HepG2 (cell line): ENCODE results near the gene GADD45B. TPM values are rescaled to one million over a fixed set of nuclear protein-coding genes. Genes with fewer than 3 reads are reported as not detected.

Experiments
- CEBPB ChIP-seq: IDR thresholded peaks from 2 replicates; pipeline ENCODE4 v1.6.1; 2011; ENCODE audit warnings: low read depth, low read length, improper control_type of control experiment, borderline replicate concordance
- HMG20B ChIP-seq: conservative IDR thresholded peaks from 2 replicates; pipeline ENCODE4 v1.6.1; 2016; ENCODE audit warnings: missing genetic modification reagents, missing compliant biosample characterization
- HMGA1 ChIP-seq: sonication (generic); formaldehyde crosslinking; conservative IDR thresholded peaks from 2 replicates; pipeline ENCODE4 v1.4.0; 2020; ENCODE audit warnings: missing genetic modification reagents
- HOXA3 ChIP-seq: sonication (generic); formaldehyde crosslinking; IDR thresholded peaks from 2 replicates; pipeline ENCODE4 v1.5.0; 2020; ENCODE audit warnings: missing genetic modification reagents
- MYC ChIP-seq: sonication (generic); formaldehyde crosslinking; IDR thresholded peaks from 2 replicates; pipeline ENCODE4 v1.9.0; 2021; ENCODE audit warnings: missing genetic modification reagents, borderline replicate concordance
- NCOA2 ChIP-seq: sonication (generic); formaldehyde crosslinking; IDR thresholded peaks from 2 replicates; pipeline ENCODE4 v1.8.0; 2022; ENCODE audit warnings: inconsistent platforms
- RXRB ChIP-seq: IDR thresholded peaks from 2 replicates; pipeline ENCODE4 v1.6.1; 2016; ENCODE audit warnings: borderline replicate concordance, missing genetic modification reagents, missing compliant biosample characterization
- SCMH1 ChIP-seq: sonication (generic); formaldehyde crosslinking; IDR thresholded peaks from 2 replicates; pipeline ENCODE4 v1.9.0; 2021; ENCODE audit warnings: missing genetic modification reagents, mild to moderate bottlenecking, borderline replicate concordance
- SIN3B ChIP-seq: fragments of 150-350 bp; IDR thresholded peaks from 2 replicates; pipeline ENCODE4 v1.6.1; 2014; ENCODE audit warnings: low read length
- TBX3 ChIP-seq: fragments of 450-650 bp; IDR thresholded peaks from 2 replicates; pipeline ENCODE4 v1.6.1; 2017; ENCODE audit warnings: antibody characterized with exemption, mild to moderate bottlenecking, inconsistent platforms, borderline replicate concordance
- TCF12 ChIP-seq, 2 experiments: fragments of 450-650 bp in 1 of 2; sonication (generic) in 1 of 2; formaldehyde crosslinking in 1 of 2; IDR thresholded peaks; 2 replicates each; pipeline versions ENCODE4 v1.6.1 to v1.8.0; 2017 to 2022; ENCODE audit warnings: antibody characterized with exemption in 1 of 2, mild to moderate bottlenecking in 1 of 2, missing genetic modification reagents in 1 of 2, moderate library complexity in 1 of 2
- TERF1 ChIP-seq: sonication (generic); formaldehyde crosslinking; IDR thresholded peaks from 2 replicates; pipeline ENCODE4 v1.8.0; 2022; ENCODE audit warnings: mild to moderate bottlenecking, missing genetic modification reagents, moderate library complexity
- USF2 ChIP-seq, 2 experiments: sonication (generic) in 1 of 2; formaldehyde crosslinking in 1 of 2; IDR thresholded peaks; 2 replicates each; pipeline versions ENCODE4 v1.5.1 to v1.6.1; 2011 to 2020; ENCODE audit warnings: borderline replicate concordance in 1 of 2, low read depth in 1 of 2, low read length in 1 of 2, mild to moderate bottlenecking in 1 of 2, missing genetic modification reagents in 1 of 2, moderate library complexity in 1 of 2
- ZBTB7B ChIP-seq: sonication (generic); formaldehyde crosslinking; IDR thresholded peaks from 2 replicates; pipeline ENCODE4 v1.4.0; 2020; ENCODE audit warnings: missing genetic modification reagents
- ZNF253 ChIP-seq: sonication (generic); formaldehyde crosslinking; IDR thresholded peaks from 2 replicates; pipeline ENCODE4 v1.8.0; 2022; ENCODE audit warnings: mild to moderate bottlenecking, missing genetic modification reagents, borderline replicate concordance
- ZNF605 ChIP-seq: sonication (generic); formaldehyde crosslinking; IDR thresholded peaks from 2 replicates; pipeline ENCODE4 v1.8.0; 2022; ENCODE audit warnings: mild to moderate bottlenecking, missing genetic modification reagents
- ZNF879 ChIP-seq: sonication (generic); formaldehyde crosslinking; IDR thresholded peaks from 2 replicates; pipeline ENCODE4 v1.8.1; 2023; ENCODE audit warnings: missing genetic modification reagents
- polyA plus RNA-seq, 8 experiments: library from polyadenylated mRNA; depleted of rRNA in 3 of 8; stranded (reverse) in 7 of 8; unstranded in 1 of 8; fragments of >200 nt; fragmentation: Illumina TruSeq in 4 of 8; extraction: Trizol in 4 of 8; gene quantifications; 2 replicates each; pipeline versions ENCODE4 v1.2.1 to v1.2.3, GENCODE V29; 2011 to 2016; ENCODE audit warnings: low read depth in 4 of 8, missing spikeins in 1 of 8, mixed read lengths in 1 of 8; ENCODE audit not compliant: insufficient read depth in 1 of 8
- total RNA-seq, 5 experiments: library from RNA; depleted of rRNA; stranded (reverse); fragments of >200 nt; fragmentation: Illumina TruSeq; extraction: Trizol; gene quantifications; 2 replicates each; pipeline ENCODE4 v1.2.3, GENCODE V29; 2016; ENCODE audit warnings: low read depth in 1 of 5
- TF ChIP-seq, protein P1 (sequence below): sonication (generic); formaldehyde crosslinking; IDR thresholded peaks from 2 replicates; pipeline ENCODE4 v1.5.1; 2020; ENCODE audit warnings: missing genetic modification reagents, mild to moderate bottlenecking, borderline replicate concordance
- TF ChIP-seq, protein P2 (sequence below): sonication (generic); formaldehyde crosslinking; conservative IDR thresholded peaks from 2 replicates; pipeline ENCODE4 v1.8.1; 2023; ENCODE audit warnings: missing genetic modification reagents

GADD45B gene
- total and polyA plus RNA-seq, 2 of the 13 experiments (the other 11 are each of a cell fraction or from before 2014, with no cell fraction given) = 4.6 to 34.1 TPM

DNA sequence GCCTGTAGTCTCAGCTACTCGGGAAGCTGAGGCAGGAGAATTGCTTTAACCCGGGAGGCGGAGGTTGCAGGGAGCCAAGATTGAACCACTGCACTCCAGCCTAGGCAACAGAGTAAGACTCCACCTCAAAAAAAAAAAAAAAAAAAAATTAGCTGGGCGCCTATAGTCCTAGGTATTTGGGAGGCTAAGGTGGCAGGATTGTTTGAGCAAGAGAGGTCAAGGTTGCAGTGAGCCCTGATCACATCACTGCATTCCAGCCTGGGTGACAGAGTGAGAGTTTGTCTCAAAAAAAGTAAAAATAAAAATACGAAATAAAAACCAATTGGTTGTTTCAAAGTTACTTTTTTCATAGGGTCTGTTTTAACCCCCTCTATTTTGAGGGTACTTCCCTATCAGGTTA is 17.9 kb upstream of the GADD45B start (continued):
- TF ChIP-seq HMGA1 (CRISPR knock-in tag) = no peak
- TF ChIP-seq ZNF253 (CRISPR knock-in tag) = no peak
- no peak for TF ChIP-seq USF2 (IDR thresholded peaks at IDR 0.05; ENCODE audit: low read depth, low read length)
- no peak for TF ChIP-seq USF2 (CRISPR knock-in tag; IDR thresholded peaks at IDR 0.05; ENCODE audit: borderline replicate concordance)
- no peak for TF ChIP-seq MYC
- no peak for TF ChIP-seq TERF1 (CRISPR knock-in tag)
- TF ChIP-seq RXRB (CRISPR knock-in tag) = peak; percentile 77
- peak; percentile 29; the same call in 1 of the 2 replicates for TF ChIP-seq HOXA3 (CRISPR knock-in tag)
- TF ChIP-seq ZBTB7B (CRISPR knock-in tag) = no peak
- TF ChIP-seq, protein P1, sequence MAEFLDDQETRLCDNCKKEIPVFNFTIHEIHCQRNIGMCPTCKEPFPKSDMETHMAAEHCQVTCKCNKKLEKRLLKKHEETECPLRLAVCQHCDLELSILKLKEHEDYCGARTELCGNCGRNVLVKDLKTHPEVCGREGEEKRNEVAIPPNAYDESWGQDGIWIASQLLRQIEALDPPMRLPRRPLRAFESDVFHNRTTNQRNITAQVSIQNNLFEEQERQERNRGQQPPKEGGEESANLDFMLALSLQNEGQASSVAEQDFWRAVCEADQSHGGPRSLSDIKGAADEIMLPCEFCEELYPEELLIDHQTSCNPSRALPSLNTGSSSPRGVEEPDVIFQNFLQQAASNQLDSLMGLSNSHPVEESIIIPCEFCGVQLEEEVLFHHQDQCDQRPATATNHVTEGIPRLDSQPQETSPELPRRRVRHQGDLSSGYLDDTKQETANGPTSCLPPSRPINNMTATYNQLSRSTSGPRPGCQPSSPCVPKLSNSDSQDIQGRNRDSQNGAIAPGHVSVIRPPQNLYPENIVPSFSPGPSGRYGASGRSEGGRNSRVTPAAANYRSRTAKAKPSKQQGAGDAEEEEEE = no peak
- no peak for TF ChIP-seq SCMH1
- peak; percentile 25; the same call in 1 of the 2 replicates for TF ChIP-seq TBX3
- peak; percentile 72; the same call in 1 of the 2 replicates for TF ChIP-seq CEBPB
- 0 out of 2 replicates have a peak, but pooled peaks have one; percentile 55 for TF ChIP-seq HMG20B (CRISPR knock-in tag)
- TF ChIP-seq, protein P2, sequence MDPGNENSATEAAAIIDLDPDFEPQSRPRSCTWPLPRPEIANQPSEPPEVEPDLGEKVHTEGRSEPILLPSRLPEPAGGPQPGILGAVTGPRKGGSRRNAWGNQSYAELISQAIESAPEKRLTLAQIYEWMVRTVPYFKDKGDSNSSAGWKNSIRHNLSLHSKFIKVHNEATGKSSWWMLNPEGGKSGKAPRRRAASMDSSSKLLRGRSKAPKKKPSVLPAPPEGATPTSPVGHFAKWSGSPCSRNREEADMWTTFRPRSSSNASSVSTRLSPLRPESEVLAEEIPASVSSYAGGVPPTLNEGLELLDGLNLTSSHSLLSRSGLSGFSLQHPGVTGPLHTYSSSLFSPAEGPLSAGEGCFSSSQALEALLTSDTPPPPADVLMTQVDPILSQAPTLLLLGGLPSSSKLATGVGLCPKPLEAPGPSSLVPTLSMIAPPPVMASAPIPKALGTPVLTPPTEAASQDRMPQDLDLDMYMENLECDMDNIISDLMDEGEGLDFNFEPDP (CRISPR knock-in tag) = no peak
- no peak for TF ChIP-seq SIN3B
- TF ChIP-seq TCF12 (IDR thresholded peaks at IDR 0.05) = no peak
- no peak for TF ChIP-seq TCF12 (CRISPR knock-in tag; IDR thresholded peaks at IDR 0.05)
- TF ChIP-seq ZNF605 (CRISPR knock-in tag) = 0 out of 2 replicates have a peak, but pooled peaks have one; percentile 59
- peak; percentile 54; the same call in 1 of the 2 replicates for TF ChIP-seq NCOA2 (CRISPR knock-in tag)
- TF ChIP-seq ZNF879 (CRISPR knock-in tag) = no peak
